MM.1S (cell line): ENCODE measurements around the gene NEDD4L.

ENCODE experiments used
- EZH2phosphoT487 ChIP-seq: fragments of 300-600 bp; sonication (generic); IDR thresholded peaks from 2 replicates; pipeline ENCODE4 v1.6.1; 2018; ENCODE audit warnings: antibody characterized with exemption, low read length
- TF ChIP-seq, protein P1 (sequence below): fragments of 300-600 bp; sonication (generic); IDR thresholded peaks from 2 replicates; pipeline ENCODE4 v1.5.1; 2016; ENCODE audit warnings: antibody characterized with exemption, low read length, mixed read lengths

DNA sequence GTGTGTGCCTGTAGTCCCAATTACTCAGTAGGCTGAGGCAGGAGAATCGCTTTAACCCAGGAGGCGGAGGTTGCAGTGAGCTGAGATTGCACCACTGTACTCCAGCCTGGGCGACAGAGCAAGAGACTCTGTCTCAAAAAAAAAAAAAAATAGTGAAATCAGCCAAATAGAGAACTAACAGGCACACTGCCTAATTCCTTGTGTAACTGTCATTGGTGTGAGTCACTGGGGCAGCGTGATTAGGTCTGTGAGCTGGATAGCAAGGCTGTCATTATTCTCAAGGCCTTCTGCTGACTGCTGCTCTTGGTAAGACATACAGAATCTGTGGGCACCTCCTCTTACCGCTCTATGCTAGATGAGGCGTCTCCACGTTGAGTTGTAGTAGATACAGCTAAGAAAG is 270.3 kb downstream of the NEDD4L start:
- TF ChIP-seq, protein P1, sequence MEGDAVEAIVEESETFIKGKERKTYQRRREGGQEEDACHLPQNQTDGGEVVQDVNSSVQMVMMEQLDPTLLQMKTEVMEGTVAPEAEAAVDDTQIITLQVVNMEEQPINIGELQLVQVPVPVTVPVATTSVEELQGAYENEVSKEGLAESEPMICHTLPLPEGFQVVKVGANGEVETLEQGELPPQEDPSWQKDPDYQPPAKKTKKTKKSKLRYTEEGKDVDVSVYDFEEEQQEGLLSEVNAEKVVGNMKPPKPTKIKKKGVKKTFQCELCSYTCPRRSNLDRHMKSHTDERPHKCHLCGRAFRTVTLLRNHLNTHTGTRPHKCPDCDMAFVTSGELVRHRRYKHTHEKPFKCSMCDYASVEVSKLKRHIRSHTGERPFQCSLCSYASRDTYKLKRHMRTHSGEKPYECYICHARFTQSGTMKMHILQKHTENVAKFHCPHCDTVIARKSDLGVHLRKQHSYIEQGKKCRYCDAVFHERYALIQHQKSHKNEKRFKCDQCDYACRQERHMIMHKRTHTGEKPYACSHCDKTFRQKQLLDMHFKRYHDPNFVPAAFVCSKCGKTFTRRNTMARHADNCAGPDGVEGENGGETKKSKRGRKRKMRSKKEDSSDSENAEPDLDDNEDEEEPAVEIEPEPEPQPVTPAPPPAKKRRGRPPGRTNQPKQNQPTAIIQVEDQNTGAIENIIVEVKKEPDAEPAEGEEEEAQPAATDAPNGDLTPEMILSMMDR, result no peak
- TF ChIP-seq EZH2phosphoT487, result no peak
